GM23338 (cell line): ENCODE results near the gene AACS.

Experiments used
- CTCF ChIP-seq, 2 experiments: fragments of 200-600 bp in 1 of 2; sonication (generic) in 1 of 2; conservative IDR thresholded peaks; 2 replicates each; pipeline versions ENCODE4 v1.5.1 to v1.6.1; 2016 to 2017; ENCODE audit warnings: antibody characterized with exemption in 2 of 2, low read depth in 2 of 2, mild to moderate bottlenecking in 2 of 2, moderate library complexity in 1 of 2
- ETS1 ChIP-seq: IDR thresholded peaks from 2 replicates; pipeline ENCODE4 v1.6.1; 2016; ENCODE audit warnings: antibody characterized with exemption

- TF ChIP-seq CTCF (conservative IDR thresholded peaks at IDR 0.05; ENCODE audit: low read depth in 2 of 2) (no peak), ETS1 (no peak)
These were observed 120.1 kb downstream of the AACS start for GRCh38 chr12:125185311-125185739.
